MCF 10A (cell line): ENCODE measurements around the gene ZFP42. TPM values are rescaled to one million over a fixed set of nuclear protein-coding genes. Genes with fewer than 3 reads are reported as not detected.

Experiments used
- BruUV-seq: library from RNA; stranded (reverse); fragments of 400-500 nt; replicated peaks from 2 replicates; lab custom pipeline; 2021; lab: Mats Ljungman, UMichigan
- CTCF ChIA-PET: fragments of 300-600 bp; sonication (Branson Sonifier 250); formaldehyde crosslinking; extraction: SDS; loops from one replicate; lab custom pipeline; 2021; ENCODE audit warnings: antibody characterized with exemption, inconsistent platforms; lab: Yijun Ruan, JAX
- POLR2A ChIA-PET: fragments of 300-600, 350-650 bp; sonication (Branson Sonifier 250); formaldehyde crosslinking; extraction: SDS; loops from one replicate; lab custom pipeline; 2020; ENCODE audit warnings: antibody characterized with exemption, inconsistent platforms; lab: Yijun Ruan, JAX
- DNase-seq: peaks from one replicate; pipeline ENCODE4 v3.0.0-alpha.2; 2018; ENCODE audit not compliant: unreplicated experiment
- H3K27ac Mint-ChIP-seq: one replicate; pipeline ENCODE4 v1.8.0; 2022; ENCODE audit warnings: mild to moderate bottlenecking, low read depth, mixed read lengths; ENCODE audit not compliant: unreplicated experiment
- H3K27me3 Mint-ChIP-seq: one replicate; pipeline ENCODE4 v1.8.0; 2022; ENCODE audit warnings: mixed read lengths; ENCODE audit not compliant: insufficient read depth, unreplicated experiment
- H3K36me3 Mint-ChIP-seq: one replicate; pipeline ENCODE4 v1.8.0; 2022; ENCODE audit warnings: mild to moderate bottlenecking, moderate library complexity, mixed read lengths; ENCODE audit not compliant: insufficient read depth, unreplicated experiment
- H3K4me1 Mint-ChIP-seq: one replicate; pipeline ENCODE4 v1.8.0; 2022; ENCODE audit warnings: mixed read lengths; ENCODE audit not compliant: insufficient read depth, unreplicated experiment
- H3K4me3 Mint-ChIP-seq: one replicate; pipeline ENCODE4 v1.8.0; 2022; ENCODE audit warnings: mild to moderate bottlenecking, moderate library complexity, mixed read lengths; ENCODE audit not compliant: unreplicated experiment
- H3K9me3 Mint-ChIP-seq: one replicate; pipeline ENCODE4 v1.8.0; 2022; ENCODE audit warnings: mixed read lengths; ENCODE audit not compliant: unreplicated experiment
- intact Hi-C: fragments of 100-400 bp; cut with micrococcal nuclease; formaldehyde crosslinking; loops from 2 replicates; pipeline ENCODE4 v1.14.1; 2022
- total RNA-seq: library from RNA; stranded (reverse); gene quantifications from 2 replicates; pipeline ENCODE4 v1.2.3, GENCODE V29; 2022
- TF ChIP-seq, protein P1 (sequence below): fragments of 200-600 bp; IDR thresholded peaks from one replicate; pipeline ENCODE4 v1.8.0; 2022; ENCODE audit warnings: antibody characterized with exemption, mild to moderate bottlenecking; ENCODE audit not compliant: unreplicated experiment

ZFP42 gene
- total RNA-seq, 1 experiment from 2014 or later, result not detected

DNA sequence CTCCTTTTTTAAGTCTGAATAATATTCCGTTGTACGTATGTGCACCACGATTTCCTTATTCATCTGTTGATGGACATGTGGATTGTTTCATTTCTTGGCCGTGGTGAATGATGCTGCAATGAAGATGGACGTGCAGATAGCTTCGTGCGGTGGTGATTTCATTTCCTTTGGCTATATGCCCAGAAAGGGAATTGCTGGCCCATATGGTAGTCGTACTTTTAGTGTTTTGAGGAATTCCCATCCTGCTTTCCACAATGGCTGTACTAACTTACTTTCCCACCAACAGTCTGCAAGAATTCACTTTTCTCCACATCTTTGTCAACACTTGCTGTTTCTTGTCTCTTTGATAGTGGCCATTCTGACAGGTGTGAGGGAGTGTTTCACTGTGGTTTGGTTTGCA is 12.8 kb downstream of the ZFP42 start:
- intact Hi-C loops, result no loop called here
- TF ChIP-seq, protein P1, sequence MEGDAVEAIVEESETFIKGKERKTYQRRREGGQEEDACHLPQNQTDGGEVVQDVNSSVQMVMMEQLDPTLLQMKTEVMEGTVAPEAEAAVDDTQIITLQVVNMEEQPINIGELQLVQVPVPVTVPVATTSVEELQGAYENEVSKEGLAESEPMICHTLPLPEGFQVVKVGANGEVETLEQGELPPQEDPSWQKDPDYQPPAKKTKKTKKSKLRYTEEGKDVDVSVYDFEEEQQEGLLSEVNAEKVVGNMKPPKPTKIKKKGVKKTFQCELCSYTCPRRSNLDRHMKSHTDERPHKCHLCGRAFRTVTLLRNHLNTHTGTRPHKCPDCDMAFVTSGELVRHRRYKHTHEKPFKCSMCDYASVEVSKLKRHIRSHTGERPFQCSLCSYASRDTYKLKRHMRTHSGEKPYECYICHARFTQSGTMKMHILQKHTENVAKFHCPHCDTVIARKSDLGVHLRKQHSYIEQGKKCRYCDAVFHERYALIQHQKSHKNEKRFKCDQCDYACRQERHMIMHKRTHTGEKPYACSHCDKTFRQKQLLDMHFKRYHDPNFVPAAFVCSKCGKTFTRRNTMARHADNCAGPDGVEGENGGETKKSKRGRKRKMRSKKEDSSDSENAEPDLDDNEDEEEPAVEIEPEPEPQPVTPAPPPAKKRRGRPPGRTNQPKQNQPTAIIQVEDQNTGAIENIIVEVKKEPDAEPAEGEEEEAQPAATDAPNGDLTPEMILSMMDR, result no peak
- Mint-ChIP-seq H3K4me1 (peaks cover 10% of the 10 kb centered on the region), H3K27ac (peak overlapping the region; percentile 1), H3K27me3 (no peaks in the 10 kb centered on the region), H3K4me3 (no peak overlapping the region), H3K9me3 (peaks cover 8% of the 10 kb centered on the region), H3K36me3 (no peaks in the 10 kb centered on the region)
- peak; percentile 95 for DNase-seq
- no TSS peak for BruUV-seq
- ChIA-PET POLR2A (interaction anchor here (0.7 to 0.8 kb wide), 3 partner anchors 10 to 209 kb away, joined by 4 to 5 read pairs (median 4); no protein-coding TSS in a partner anchor), CTCF (no interaction called here)

DNA sequence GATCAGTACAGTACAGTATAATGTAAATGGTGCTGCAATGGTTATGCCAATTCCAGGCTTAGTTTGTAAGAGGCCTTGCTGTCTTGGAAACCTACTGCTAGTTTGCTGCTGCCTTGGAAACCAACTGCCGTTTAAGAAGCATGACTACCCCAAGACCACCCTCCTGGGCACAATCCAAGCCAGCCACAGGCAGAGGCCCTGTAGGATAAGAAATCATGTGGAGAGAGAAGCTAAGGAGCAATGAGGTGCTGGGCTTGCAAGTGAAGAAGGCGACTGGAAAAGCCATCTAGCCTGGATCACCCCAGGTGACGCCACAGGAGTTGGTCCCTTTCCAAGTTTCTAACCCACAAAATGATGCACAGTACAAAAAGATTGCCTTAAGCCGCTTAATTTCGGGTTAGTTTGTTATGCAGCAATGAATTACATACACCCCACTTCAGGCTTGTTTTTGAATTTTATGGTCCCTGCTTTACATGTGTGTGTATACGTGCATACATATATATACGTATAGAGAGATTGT is 16.9 kb downstream of the ZFP42 start:
- H3K27ac Mint-ChIP-seq, result peak overlapping the region; percentile 35
- DNase-seq, result peak; percentile 63
- no peak overlapping the region for H3K4me3 Mint-ChIP-seq
- TF ChIP-seq, protein P1, result no peak
- H3K9me3 Mint-ChIP-seq, result peaks cover 17% of the 10 kb centered on the region
- no peaks in the 10 kb centered on the region for H3K27me3 Mint-ChIP-seq
- CTCF ChIA-PET, result interaction anchor here (0.7 kb wide), 1 partner anchor 1302 kb away, joined by 3 read pairs; no protein-coding TSS in a partner anchor
- BruUV-seq, result no TSS peak
- peaks cover 38% of the 10 kb centered on the region for H3K4me1 Mint-ChIP-seq
- intact Hi-C loops, result no loop called here
- POLR2A ChIA-PET, result no interaction called here
- no peaks in the 10 kb centered on the region for H3K36me3 Mint-ChIP-seq

DNA sequence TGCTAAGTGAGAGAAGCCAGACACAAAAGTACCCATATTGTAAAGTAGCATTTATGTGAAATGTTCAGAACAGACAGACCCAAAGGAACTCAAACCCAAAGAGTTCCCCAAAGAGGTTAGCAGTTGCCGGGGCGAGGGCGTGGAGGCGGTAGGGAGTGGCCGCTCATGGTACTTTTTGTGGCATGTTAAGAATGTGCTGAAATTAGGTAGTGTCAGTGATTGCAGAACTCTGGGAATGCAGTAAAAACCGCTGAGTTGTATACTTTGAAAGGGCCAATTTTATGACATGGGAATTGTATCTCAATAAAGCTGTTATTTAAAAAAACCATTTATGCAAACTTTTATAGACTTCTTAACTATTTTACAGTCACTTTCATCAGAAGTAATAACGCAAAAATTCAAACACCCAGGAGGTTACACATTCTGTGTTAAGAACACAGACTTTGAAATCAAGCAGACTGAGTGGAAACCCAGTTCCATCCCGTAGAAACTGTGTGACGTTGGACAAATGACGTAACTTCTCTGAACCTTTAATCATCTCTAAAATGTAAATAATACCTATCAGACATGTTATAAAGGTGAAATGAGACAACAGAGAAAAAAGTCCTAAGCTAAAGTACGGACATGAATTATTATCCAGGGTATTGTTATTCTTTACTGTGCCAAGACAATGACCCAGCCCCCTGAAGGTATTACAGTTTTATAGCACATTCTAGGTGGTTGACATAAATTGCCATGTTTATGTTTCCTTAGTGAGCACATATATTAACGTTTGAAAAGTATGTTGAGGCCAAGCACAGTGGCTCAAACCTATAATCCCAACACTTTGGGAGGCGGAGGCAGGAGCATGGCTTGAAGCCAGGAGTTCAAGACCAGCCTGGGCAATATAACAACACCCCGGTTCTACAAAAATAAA is 19.7 kb downstream of the ZFP42 start:
- Mint-ChIP-seq H3K9me3 (peaks cover 9% of the 10 kb centered on the region), H3K27me3 (no peaks in the 10 kb centered on the region), H3K4me3 (no peak overlapping the region), H3K36me3 (no peaks in the 10 kb centered on the region), H3K4me1 (peaks cover 35% of the 10 kb centered on the region), H3K27ac (peak overlapping the region; percentile 91)
- intact Hi-C loops, result loop anchor here (2.0 kb wide), 1 partner anchor 112 kb away; no protein-coding TSS in a partner anchor
- ChIA-PET POLR2A (interaction anchor here (1.0 kb wide), 2 partner anchors 9 kb away, joined by 3 to 4 read pairs; no protein-coding TSS in a partner anchor), CTCF (interaction anchor here (0.6 kb wide), 1 partner anchor 323 kb away, joined by 3 read pairs; no protein-coding TSS in a partner anchor)
- TSS peak; percentile 63 for BruUV-seq
- TF ChIP-seq, protein P1, result no peak
- peak; percentile 68 for DNase-seq

DNA sequence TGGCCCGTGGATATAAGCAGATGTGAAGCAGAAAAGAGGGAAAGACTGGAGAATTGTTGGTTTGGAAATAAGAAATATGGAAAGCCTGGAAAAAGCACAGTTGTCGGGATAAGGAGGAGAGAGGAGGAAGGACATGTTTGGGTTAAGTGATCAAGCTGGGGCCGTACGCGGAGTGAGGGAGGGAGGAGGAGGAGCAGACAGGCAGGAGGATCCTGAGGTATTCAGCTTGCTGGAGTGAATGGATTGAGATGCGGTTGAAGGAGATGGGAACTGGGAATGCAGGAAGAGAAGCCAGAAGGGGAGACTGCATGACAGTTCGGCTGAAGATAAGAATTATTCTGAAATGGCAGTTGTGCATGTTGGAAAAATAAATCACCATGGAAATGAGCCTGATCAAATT is 21.2 kb downstream of the ZFP42 start:
- ChIA-PET CTCF (interaction anchor here (0.7 kb wide), 1 partner anchor 1365 kb away, joined by 3 read pairs; no protein-coding TSS in a partner anchor), POLR2A (no interaction called here)
- no TSS peak for BruUV-seq
- Mint-ChIP-seq H3K36me3 (no peaks in the 10 kb centered on the region), H3K4me1 (peaks cover 38% of the 10 kb centered on the region), H3K27me3 (no peaks in the 10 kb centered on the region), H3K4me3 (no peak overlapping the region), H3K27ac (peak overlapping the region; percentile 91), H3K9me3 (peaks cover 9% of the 10 kb centered on the region)
- TF ChIP-seq, protein P1, result no peak
- intact Hi-C loops, result no loop called here
- no peak for DNase-seq
